Neural cell (in vitro differentiated cells): ENCODE measurements around the gene DACH1. TPM values are rescaled to one million over a fixed set of nuclear protein-coding genes. Genes with fewer than 3 reads are reported as not detected.

ENCODE experiments used
- H2AFZ ChIP-seq: fragments of 200-600, 300-800 bp; sonication (generic), shearing (Covaris generic); 2 replicates; pipeline ENCODE4 v1.6.0; 2014; ENCODE audit warnings: low read depth, mild to moderate bottlenecking, antibody characterized with exemption, low read length, moderate library complexity
- H3F3A ChIP-seq: fragments of 200-600 bp; shearing (Covaris generic); 2 replicates; pipeline ENCODE4 v1.6.1; 2016; ENCODE audit warnings: mild to moderate bottlenecking, moderate library complexity, mixed read lengths, antibody characterized with exemption, low read length; ENCODE audit not compliant: insufficient read depth, poor library complexity, severe bottlenecking
- H3K27ac ChIP-seq: fragments of 200-600, 300-800 bp; sonication (generic), shearing (Covaris generic); 2 replicates; pipeline ENCODE4 v1.5.1; 2014; ENCODE audit warnings: mild to moderate bottlenecking, low read length, moderate library complexity
- H3K27me3 ChIP-seq: fragments of 300-800, 200-600 bp; sonication (generic), shearing (Covaris generic); 2 replicates; pipeline ENCODE4 v1.6.0; 2014; ENCODE audit warnings: mild to moderate bottlenecking, low read depth, low read length, moderate library complexity; ENCODE audit not compliant: insufficient read depth
- H3K36me3 ChIP-seq: fragments of 300-800, 200-600 bp; sonication (generic), shearing (Covaris generic); 2 replicates; pipeline ENCODE4 v1.5.1; 2014; ENCODE audit warnings: mild to moderate bottlenecking, antibody characterized with exemption, low read length, moderate library complexity; ENCODE audit not compliant: insufficient read depth
- H3K4me2 ChIP-seq: fragments of 300-800, 200-600 bp; sonication (generic), shearing (Covaris generic); 2 replicates; pipeline ENCODE4 v1.6.0; 2014; ENCODE audit warnings: mild to moderate bottlenecking, low read length
- H3K4me3 ChIP-seq: fragments of 300-800, 200-600 bp; sonication (generic), shearing (Covaris generic); 2 replicates; pipeline ENCODE4 v1.5.1; 2014; ENCODE audit warnings: mild to moderate bottlenecking, low read length, moderate library complexity
- H3K79me2 ChIP-seq: fragments of 200-600 bp; shearing (Covaris generic); replicated peaks from 2 replicates; pipeline ENCODE4 v1.6.0; 2014; ENCODE audit warnings: mild to moderate bottlenecking, low read length, moderate library complexity; ENCODE audit not compliant: insufficient read depth
- H3K9ac ChIP-seq: fragments of 300-800, 200-600 bp; sonication (generic), shearing (Covaris generic); 2 replicates; pipeline ENCODE4 v1.6.1; 2016; ENCODE audit warnings: mild to moderate bottlenecking, low read length, mixed read lengths
- H3K9me2 ChIP-seq: fragments of 200-600 bp; shearing (Covaris generic); 2 replicates; pipeline ENCODE4 v1.6.1; 2016; ENCODE audit warnings: mild to moderate bottlenecking, low read length, mixed read lengths; ENCODE audit not compliant: insufficient read depth
- H3K9me3 ChIP-seq: fragments of 200-600, 300-800 bp; sonication (generic), shearing (Covaris generic); 2 replicates; pipeline ENCODE4 v1.6.1; 2016; ENCODE audit warnings: mild to moderate bottlenecking, mixed run types, low read length, moderate library complexity, mixed read lengths
- H4K20me1 ChIP-seq: fragments of 200-600 bp; shearing (Covaris generic); 2 replicates; pipeline ENCODE4 v1.6.1; 2016; ENCODE audit warnings: mild to moderate bottlenecking, mixed run types; ENCODE audit not compliant: insufficient read depth
- CTCF ChIP-seq: fragments of 450-650 bp; IDR thresholded peaks from 2 replicates; pipeline ENCODE4 v1.5.1; 2014; ENCODE audit warnings: antibody characterized with exemption, mild to moderate bottlenecking, moderate library complexity; ENCODE audit not compliant: poor library complexity, severe bottlenecking
- EP300 ChIP-seq: fragments of 450-650 bp; conservative IDR thresholded peaks from 2 replicates; pipeline ENCODE4 v1.6.1; 2014; ENCODE audit warnings: antibody characterized with exemption, mild to moderate bottlenecking, moderate library complexity; ENCODE audit not compliant: poor library complexity, severe bottlenecking
- EZH2 ChIP-seq: fragments of 200-600, 300-800 bp; shearing (Covaris generic), sonication (generic); IDR thresholded peaks from 2 replicates; pipeline ENCODE4 v1.6.1; 2014; ENCODE audit warnings: antibody characterized with exemption, low read length, borderline replicate concordance, mild to moderate bottlenecking; ENCODE audit not compliant: insufficient read depth, poor library complexity, severe bottlenecking
- MXI1 ChIP-seq: fragments of 450-650 bp; conservative IDR thresholded peaks from 2 replicates; pipeline ENCODE4 v1.6.1; 2014; ENCODE audit warnings: antibody characterized with exemption, mild to moderate bottlenecking; ENCODE audit not compliant: poor library complexity, severe bottlenecking
- POLR2AphosphoS5 ChIP-seq: IDR thresholded peaks from 2 replicates; pipeline ENCODE4 v1.6.1; 2012
- RAD21 ChIP-seq: fragments of 450-650 bp; conservative IDR thresholded peaks from 2 replicates; pipeline ENCODE4 v1.6.1; 2014; ENCODE audit warnings: antibody characterized with exemption, mild to moderate bottlenecking, moderate library complexity
- SMC3 ChIP-seq: fragments of 450-650 bp; conservative IDR thresholded peaks from 2 replicates; pipeline ENCODE4 v1.6.1; 2014; ENCODE audit warnings: antibody characterized with exemption, mild to moderate bottlenecking, moderate library complexity; ENCODE audit not compliant: poor library complexity
- TAF1 ChIP-seq: IDR thresholded peaks from 2 replicates; pipeline ENCODE4 v1.6.1; 2012; ENCODE audit warnings: low read depth
- polyA plus RNA-seq: library from polyadenylated mRNA; depleted of rRNA; stranded (reverse); fragments of >200 nt; gene quantifications from 2 replicates; pipeline ENCODE4 v1.2.3, GENCODE V29; 2014
- TF ChIP-seq, protein P1 (sequence below): IDR thresholded peaks from 2 replicates; pipeline ENCODE4 v1.6.1; 2012; ENCODE audit warnings: borderline replicate concordance

DACH1 gene
- polyA plus RNA-seq, 1 donor from 2014 or later: 20.0 TPM

DNA sequence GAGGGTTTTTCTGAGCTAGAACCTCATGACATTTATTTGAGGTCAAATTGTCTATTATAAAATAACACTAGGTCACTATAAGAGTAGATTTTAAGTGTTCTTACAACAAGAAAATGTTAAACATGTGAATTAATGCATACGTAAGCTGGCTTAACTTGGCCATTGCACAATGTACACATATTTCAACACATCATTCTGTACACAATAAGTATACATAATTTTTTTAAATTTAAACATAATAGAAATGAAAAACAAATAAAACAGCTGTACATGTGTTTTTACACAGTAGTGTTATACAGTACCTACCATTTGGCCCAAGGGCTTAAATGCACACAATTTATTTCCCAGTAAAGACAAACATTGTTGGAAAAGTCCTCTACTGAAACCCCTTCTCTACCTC is 269.9 kb downstream of the DACH1 start:
- H2AFZ ChIP-seq: no peak overlapping the region
- no peaks in the 10 kb centered on the region for H3K27me3 ChIP-seq
- TF ChIP-seq, protein P1, sequence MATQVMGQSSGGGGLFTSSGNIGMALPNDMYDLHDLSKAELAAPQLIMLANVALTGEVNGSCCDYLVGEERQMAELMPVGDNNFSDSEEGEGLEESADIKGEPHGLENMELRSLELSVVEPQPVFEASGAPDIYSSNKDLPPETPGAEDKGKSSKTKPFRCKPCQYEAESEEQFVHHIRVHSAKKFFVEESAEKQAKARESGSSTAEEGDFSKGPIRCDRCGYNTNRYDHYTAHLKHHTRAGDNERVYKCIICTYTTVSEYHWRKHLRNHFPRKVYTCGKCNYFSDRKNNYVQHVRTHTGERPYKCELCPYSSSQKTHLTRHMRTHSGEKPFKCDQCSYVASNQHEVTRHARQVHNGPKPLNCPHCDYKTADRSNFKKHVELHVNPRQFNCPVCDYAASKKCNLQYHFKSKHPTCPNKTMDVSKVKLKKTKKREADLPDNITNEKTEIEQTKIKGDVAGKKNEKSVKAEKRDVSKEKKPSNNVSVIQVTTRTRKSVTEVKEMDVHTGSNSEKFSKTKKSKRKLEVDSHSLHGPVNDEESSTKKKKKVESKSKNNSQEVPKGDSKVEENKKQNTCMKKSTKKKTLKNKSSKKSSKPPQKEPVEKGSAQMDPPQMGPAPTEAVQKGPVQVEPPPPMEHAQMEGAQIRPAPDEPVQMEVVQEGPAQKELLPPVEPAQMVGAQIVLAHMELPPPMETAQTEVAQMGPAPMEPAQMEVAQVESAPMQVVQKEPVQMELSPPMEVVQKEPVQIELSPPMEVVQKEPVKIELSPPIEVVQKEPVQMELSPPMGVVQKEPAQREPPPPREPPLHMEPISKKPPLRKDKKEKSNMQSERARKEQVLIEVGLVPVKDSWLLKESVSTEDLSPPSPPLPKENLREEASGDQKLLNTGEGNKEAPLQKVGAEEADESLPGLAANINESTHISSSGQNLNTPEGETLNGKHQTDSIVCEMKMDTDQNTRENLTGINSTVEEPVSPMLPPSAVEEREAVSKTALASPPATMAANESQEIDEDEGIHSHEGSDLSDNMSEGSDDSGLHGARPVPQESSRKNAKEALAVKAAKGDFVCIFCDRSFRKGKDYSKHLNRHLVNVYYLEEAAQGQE: no peak
- TF ChIP-seq EP300: no peak
- no peak for TF ChIP-seq MXI1
- no peak for TF ChIP-seq EZH2
- no peak for TF ChIP-seq POLR2AphosphoS5
- no peak for TF ChIP-seq TAF1
- TF ChIP-seq CTCF: no peak
- TF ChIP-seq RAD21: no peak
- TF ChIP-seq SMC3: no peak

GRCh38 chr13:71596116-71596515 is 270.9 kb downstream of the DACH1 start:
- Histone ChIP-seq H3K9me3 (no peaks in the 10 kb centered on the region), H3K9me2 (no peaks in the 10 kb centered on the region), H4K20me1 (no peaks in the 10 kb centered on the region), H3K27ac (no peak overlapping the region), H3K27me3 (no peaks in the 10 kb centered on the region), H3K4me2 (no peak overlapping the region), H3K9ac (no peak overlapping the region), H3K4me3 (no peak overlapping the region), H3K36me3 (no peaks in the 10 kb centered on the region), H3F3A (no peaks in the 10 kb centered on the region), H2AFZ (no peak overlapping the region), H3K79me2 (no peaks in the 10 kb centered on the region)
- TF ChIP-seq MXI1 (no peak), EZH2 (no peak), SMC3 (no peak), POLR2AphosphoS5 (no peak)
- TF ChIP-seq, protein P1: no peak

More for the DNA sequence above, 269.9 kb downstream of the DACH1 start:
- H3K4me3 ChIP-seq: no peak overlapping the region
- no peaks in the 10 kb centered on the region for H3K9me2 ChIP-seq
- no peaks in the 10 kb centered on the region for H3K79me2 ChIP-seq
- H3K9me3 ChIP-seq: no peaks in the 10 kb centered on the region
- no peaks in the 10 kb centered on the region for H3K36me3 ChIP-seq
- H3K9ac ChIP-seq: no peak overlapping the region
- H3F3A ChIP-seq: no peaks in the 10 kb centered on the region
- no peak overlapping the region for H3K4me2 ChIP-seq
- no peak overlapping the region for H3K27ac ChIP-seq
- H4K20me1 ChIP-seq: no peaks in the 10 kb centered on the region
